CD4-positive, alpha-beta memory T cell (primary cell): ENCODE data around the gene SEMA3F. TPM values are rescaled to one million over a fixed set of nuclear protein-coding genes. Genes with fewer than 3 reads are reported as not detected.
A peak's percentile ranks its signal among the peaks of the same experiment; 100 is the strongest.

Experiments used
- CTCF ChIA-PET: fragments of 350-600 bp; sonication (Branson Sonifier 250); formaldehyde crosslinking; loops from one replicate; lab custom pipeline; 2021; ENCODE audit warnings: inconsistent platforms; ENCODE audit not compliant: partially characterized antibody; lab: Charles Lee
- POLR2A ChIA-PET: fragments of 350-600 bp; sonication (Branson Sonifier 250); formaldehyde crosslinking; loops from one replicate; lab custom pipeline; 2021; ENCODE audit not compliant: partially characterized antibody; lab: Charles Lee
- DNase-seq, 5 donors: peaks; one replicate each; pipeline versions ENCODE4 v3.0.0 to v3.0.0-alpha.2; 2020 to 2022; ENCODE audit warnings: mixed read lengths in 1 of 5
- H3K27ac ChIP-seq: one replicate; pipeline ENCODE4 v1.7.0; 2013; ENCODE audit warnings: low read depth, low read length
- H3K27me3 ChIP-seq: 2 replicates; pipeline ENCODE4 v1.7.0; 2013; ENCODE audit warnings: mild to moderate bottlenecking, low read length, moderate library complexity; ENCODE audit not compliant: insufficient read depth
- H3K36me3 ChIP-seq: 2 replicates; pipeline ENCODE4 v1.7.0; 2013; ENCODE audit warnings: mild to moderate bottlenecking, low read length, moderate library complexity; ENCODE audit not compliant: insufficient read depth
- H3K4me1 ChIP-seq: 2 replicates; pipeline ENCODE4 v1.7.0; 2013; ENCODE audit warnings: mild to moderate bottlenecking, low read length, moderate library complexity; ENCODE audit not compliant: insufficient read depth
- H3K4me3 ChIP-seq, 2 donors: one replicate each; pipeline ENCODE4 v1.7.0; 2013; ENCODE audit warnings: low read length in 2 of 2, mild to moderate bottlenecking in 1 of 2
- H3K9me3 ChIP-seq, 2 donors: one replicate each; pipeline ENCODE4 v1.7.0; 2013; ENCODE audit warnings: low read length in 2 of 2, control low read depth in 1 of 2; ENCODE audit not compliant: control insufficient read depth in 1 of 2
- H3K27ac Mint-ChIP-seq, 7 donors: one replicate each; pipeline ENCODE4 v1.8.0; 2020 to 2021; ENCODE audit warnings: mixed read lengths in 7 of 7, mild to moderate bottlenecking in 6 of 7, inconsistent platforms in 3 of 7, moderate library complexity in 3 of 7
- H3K27me3 Mint-ChIP-seq, 2 donors: one replicate each; pipeline ENCODE4 v1.8.0; 2020 to 2021; ENCODE audit warnings: mixed read lengths in 2 of 2
- H3K36me3 Mint-ChIP-seq, 2 donors: one replicate each; pipeline ENCODE4 v1.8.0; 2020 to 2021; ENCODE audit warnings: mixed read lengths in 2 of 2, inconsistent platforms in 1 of 2, mild to moderate bottlenecking in 1 of 2
- H3K4me1 Mint-ChIP-seq, 4 donors: one replicate each; pipeline ENCODE4 v1.8.0; 2020 to 2021; ENCODE audit warnings: mixed read lengths in 4 of 4, mild to moderate bottlenecking in 1 of 4
- H3K4me3 Mint-ChIP-seq, 8 donors: one replicate each; pipeline ENCODE4 v1.8.0; 2020 to 2021; ENCODE audit warnings: mixed read lengths in 8 of 8, mild to moderate bottlenecking in 7 of 8, moderate library complexity in 6 of 8, inconsistent platforms in 3 of 8
- H3K9me3 Mint-ChIP-seq, 8 donors: one replicate each; pipeline ENCODE4 v1.8.0; 2020 to 2021; ENCODE audit warnings: mixed read lengths in 8 of 8, mild to moderate bottlenecking in 5 of 8, inconsistent platforms in 3 of 8, moderate library complexity in 1 of 8
- intact Hi-C: fragments of 100-400 bp; cut with micrococcal nuclease; formaldehyde crosslinking; loops from one replicate; pipeline ENCODE4 v1.15.1; 2023
- polyA plus RNA-seq, 2 donors: library from polyadenylated mRNA; unstranded; fragments of 300-500 nt; fragmentation: Illumina TruSeq; gene quantifications; one replicate each; pipeline ENCODE4 v1.2.3, GENCODE V29; 2021
- total RNA-seq, 2 experiments: library from RNA; stranded (reverse); gene quantifications; one replicate each; pipeline ENCODE4 v1.2.3, GENCODE V29; 2021

Gene SEMA3F
- total and polyA plus RNA-seq, 4 experiments from 2014 or later = not detected

GRCh38 chr3:50124052-50124799, 30.9 kb upstream of the SEMA3F start:
- Mint-ChIP-seq H3K27ac (peak overlapping the region in 2 of 7 donors; percentile 9 to 69), H3K36me3 (peaks cover 3 to 12% of the 10 kb centered on the region in 2 donors), H3K4me3 (no peak overlapping the region), H3K27me3 (no peaks in the 10 kb centered on the region), H3K9me3 (peaks cover 0 to 4% (median 0%) of the 10 kb centered on the region in 8 donors), H3K4me1 (peaks cover 0 to 11% (median 3%) of the 10 kb centered on the region in 4 donors)
- Histone ChIP-seq H3K27ac (no peak overlapping the region), H3K4me1 (no peaks in the 10 kb centered on the region), H3K4me3 (no peak overlapping the region), H3K27me3 (no peaks in the 10 kb centered on the region), H3K36me3 (peaks cover 7% of the 10 kb centered on the region), H3K9me3 (no peaks in the 10 kb centered on the region)
- intact Hi-C loops = no loop called here
- ChIA-PET POLR2A (interaction anchor here (1.0 kb wide), 1 partner anchor 102 kb away, joined by 3 read pairs; no protein-coding TSS in a partner anchor), CTCF (interaction anchor here (1.0 kb wide), 1 partner anchor 68 kb away, joined by 4 read pairs; the partner anchor contains the start of gene GNAT1)
- DNase-seq = no peak

- Mint-ChIP-seq H3K9me3 (peaks cover 0 to 4% (median 0%) of the 10 kb centered on the region in 8 donors), H3K27me3 (no peaks in the 10 kb centered on the region), H3K36me3 (peaks cover 2 to 10% of the 10 kb centered on the region in 2 donors), H3K4me1 (peaks cover 0 to 11% (median 3%) of the 10 kb centered on the region in 4 donors), H3K4me3 (no peak overlapping the region), H3K27ac (peak overlapping the region in 1 of 7 donors; percentile 9)
- H3K27me3 ChIP-seq = no peaks in the 10 kb centered on the region
- ChIA-PET POLR2A (no interaction called here), CTCF (no interaction called here)
- no peak overlapping the region for H3K27ac ChIP-seq
- no peak overlapping the region for H3K4me3 ChIP-seq
- no peaks in the 10 kb centered on the region for H3K4me1 ChIP-seq
- H3K9me3 ChIP-seq = no peaks in the 10 kb centered on the region
- intact Hi-C loops = no loop called here
- DNase-seq = no peak
- H3K36me3 ChIP-seq = peaks cover 6% of the 10 kb centered on the region
These were observed 30.3 kb upstream of the SEMA3F start for GRCh38 chr3:50124800-50125178.

GRCh38 chr3:50125541-50126286, 29.4 kb upstream of the SEMA3F start:
- Mint-ChIP-seq H3K9me3 (peaks cover 0 to 4% (median 0%) of the 10 kb centered on the region in 8 donors), H3K27ac (peak overlapping the region in 1 of 7 donors; percentile 30), H3K4me3 (no peak overlapping the region), H3K27me3 (no peaks in the 10 kb centered on the region), H3K36me3 (peaks cover 0 to 3% of the 10 kb centered on the region in 2 donors), H3K4me1 (peaks cover 0 to 11% (median 3%) of the 10 kb centered on the region in 4 donors)
- CTCF ChIA-PET = no interaction called here
- no peak overlapping the region for H3K4me3 ChIP-seq
- POLR2A ChIA-PET = no interaction called here
- H3K27ac ChIP-seq = no peak overlapping the region
- no peak for DNase-seq
- H3K36me3 ChIP-seq = no peaks in the 10 kb centered on the region
- H3K27me3 ChIP-seq = no peaks in the 10 kb centered on the region
- intact Hi-C loops = no loop called here
- no peaks in the 10 kb centered on the region for H3K9me3 ChIP-seq
- no peaks in the 10 kb centered on the region for H3K4me1 ChIP-seq

GRCh38 chr3:50126287-50127211, 28.6 kb upstream of the SEMA3F start:
- Histone ChIP-seq H3K36me3 (no peaks in the 10 kb centered on the region), H3K4me1 (no peaks in the 10 kb centered on the region), H3K4me3 (no peak overlapping the region), H3K27ac (no peak overlapping the region), H3K9me3 (no peaks in the 10 kb centered on the region), H3K27me3 (no peaks in the 10 kb centered on the region)
- ChIA-PET CTCF (no interaction called here), POLR2A (no interaction called here)
- H3K4me1 Mint-ChIP-seq = peaks cover 0 to 6% (median 1%) of the 10 kb centered on the region in 4 donors
- peaks cover 0 to 4% (median 0%) of the 10 kb centered on the region in 8 donors for H3K9me3 Mint-ChIP-seq
- no peak for DNase-seq
- H3K4me3 Mint-ChIP-seq = no peak overlapping the region
- H3K27ac Mint-ChIP-seq = peak overlapping the region in 1 of 7 donors; percentile 44
- peaks cover 0 to under 1% of the 10 kb centered on the region in 2 donors for H3K36me3 Mint-ChIP-seq
- no peaks in the 10 kb centered on the region for H3K27me3 Mint-ChIP-seq
- intact Hi-C loops = no loop called here

- Mint-ChIP-seq H3K4me1 (no peaks in the 10 kb centered on the region), H3K9me3 (peaks cover 0 to 4% (median 0%) of the 10 kb centered on the region in 8 donors), H3K4me3 (no peak overlapping the region), H3K27ac (peak overlapping the region in 1 of 7 donors; percentile 44), H3K36me3 (no peaks in the 10 kb centered on the region), H3K27me3 (no peaks in the 10 kb centered on the region)
- Histone ChIP-seq H3K4me1 (no peaks in the 10 kb centered on the region), H3K9me3 (no peaks in the 10 kb centered on the region), H3K4me3 (no peak overlapping the region), H3K36me3 (no peaks in the 10 kb centered on the region), H3K27me3 (no peaks in the 10 kb centered on the region), H3K27ac (no peak overlapping the region)
- intact Hi-C loops = no loop called here
- no peak for DNase-seq
- CTCF ChIA-PET = no interaction called here
- POLR2A ChIA-PET = no interaction called here
These were observed 27.9 kb upstream of the SEMA3F start for GRCh38 chr3:50127251-50127691.

GRCh38 chr3:50128001-50128400, 27.1 kb upstream of the SEMA3F start:
- POLR2A ChIA-PET = no interaction called here

More at GRCh38 chr3:50128001-50128400, 27.1 kb upstream of the SEMA3F start:
- Mint-ChIP-seq H3K27me3 (no peaks in the 10 kb centered on the region), H3K36me3 (no peaks in the 10 kb centered on the region), H3K27ac (no peak overlapping the region), H3K4me1 (no peaks in the 10 kb centered on the region), H3K9me3 (peaks cover 0 to 3% (median 0%) of the 10 kb centered on the region in 8 donors), H3K4me3 (no peak overlapping the region)
- Histone ChIP-seq H3K9me3 (no peaks in the 10 kb centered on the region), H3K4me1 (no peaks in the 10 kb centered on the region), H3K36me3 (no peaks in the 10 kb centered on the region), H3K4me3 (no peak overlapping the region), H3K27ac (no peak overlapping the region), H3K27me3 (no peaks in the 10 kb centered on the region)
- CTCF ChIA-PET = no interaction called here
- intact Hi-C loops = no loop called here
- DNase-seq = no peak
